DMS153 (cell line): ENCODE measurements around the gene TTC3.
"Not testable (repeated sequence)": the region's sequence is repeated elsewhere in the genome, so short reads cannot be mapped to it uniquely, and the experiment has no call there.

Experiments
- DNase-seq: peaks from one replicate; lab custom pipeline; 2025; lab: John Stamatoyannopoulos, UW

The TTC3 gene

DNA sequence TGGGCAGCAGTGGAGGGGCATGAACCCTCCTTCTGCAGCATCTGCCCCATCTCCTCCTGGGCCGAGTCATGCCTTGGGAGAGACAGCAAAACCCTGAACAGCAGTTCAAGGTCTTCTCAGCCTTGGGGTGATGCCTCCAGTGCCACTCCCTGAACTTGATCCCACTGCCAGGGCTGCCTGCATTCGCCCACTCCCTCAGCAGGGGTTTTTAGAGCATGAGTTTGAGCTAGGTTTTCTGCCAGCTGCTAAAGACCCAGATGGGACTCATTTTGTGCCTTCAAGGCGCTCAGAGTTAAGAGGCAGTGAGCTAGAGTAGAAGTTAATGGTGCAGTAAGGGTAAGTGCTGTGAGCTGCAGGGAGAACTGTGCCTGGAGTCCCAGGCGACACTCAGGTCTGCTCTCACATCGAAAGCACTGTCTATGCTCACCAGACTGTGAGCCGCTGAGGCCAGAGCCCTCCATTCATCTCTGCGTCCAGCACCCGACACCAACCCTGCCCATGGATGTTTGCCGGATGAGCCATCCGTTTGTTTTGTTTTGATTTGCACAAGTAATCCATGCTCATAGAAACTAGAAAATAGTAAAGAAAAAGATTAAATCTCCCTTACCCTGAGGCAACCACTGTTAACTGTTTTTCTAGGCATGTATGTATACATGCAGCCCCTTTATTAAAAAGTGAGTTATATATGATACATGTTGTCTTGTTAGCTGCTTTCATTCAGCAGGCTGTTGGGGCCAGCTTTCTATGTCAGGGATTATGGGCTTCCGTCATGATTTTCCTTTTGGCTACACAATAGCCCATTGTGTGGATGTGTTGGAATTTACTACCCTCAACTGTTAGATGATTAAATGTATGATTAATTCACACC is 126.2 kb downstream of the TTC3 start:
- DNase-seq, result no peak

DNA sequence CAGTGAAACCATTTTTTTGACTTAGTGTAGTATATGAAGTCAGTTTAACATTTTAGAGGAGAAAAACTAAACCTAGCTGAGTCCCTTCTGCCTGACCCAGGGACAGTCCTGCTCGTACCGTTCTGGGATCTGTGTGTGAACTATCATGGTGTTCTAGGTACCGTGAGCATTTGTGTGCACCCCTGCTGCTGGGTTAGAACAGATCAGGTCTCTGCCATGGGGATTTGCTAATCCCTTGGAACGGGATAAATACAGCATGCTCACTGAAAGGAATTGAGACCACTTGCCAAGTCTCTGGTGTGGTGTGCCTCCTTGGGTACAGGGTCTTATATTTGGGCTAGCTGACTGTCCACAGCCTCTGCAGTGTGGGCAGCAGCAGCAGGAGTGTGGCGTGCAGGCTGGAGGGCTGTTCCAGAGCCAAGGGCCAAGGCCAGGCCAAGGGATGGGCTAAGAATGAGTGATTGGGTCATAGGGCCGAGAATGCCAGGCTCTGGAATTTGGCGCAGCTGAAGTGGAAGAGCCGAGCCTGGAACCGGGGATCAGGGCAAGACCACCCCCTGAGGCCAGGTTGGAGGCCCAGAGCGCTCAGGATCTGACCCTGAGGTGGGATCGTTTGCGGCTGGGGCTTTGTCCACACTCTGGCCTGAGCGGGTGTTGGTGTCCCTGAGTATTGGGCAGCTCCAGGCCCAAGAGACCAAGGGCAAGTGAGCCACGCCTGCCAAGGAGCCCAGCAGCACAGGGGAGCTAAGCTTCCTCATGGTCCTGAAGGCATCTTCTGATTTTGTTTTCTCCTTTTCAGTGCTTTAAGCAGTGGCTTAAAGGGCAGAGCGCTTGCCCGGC is 127.8 kb downstream of the TTC3 start:
- no peak for DNase-seq

DNA sequence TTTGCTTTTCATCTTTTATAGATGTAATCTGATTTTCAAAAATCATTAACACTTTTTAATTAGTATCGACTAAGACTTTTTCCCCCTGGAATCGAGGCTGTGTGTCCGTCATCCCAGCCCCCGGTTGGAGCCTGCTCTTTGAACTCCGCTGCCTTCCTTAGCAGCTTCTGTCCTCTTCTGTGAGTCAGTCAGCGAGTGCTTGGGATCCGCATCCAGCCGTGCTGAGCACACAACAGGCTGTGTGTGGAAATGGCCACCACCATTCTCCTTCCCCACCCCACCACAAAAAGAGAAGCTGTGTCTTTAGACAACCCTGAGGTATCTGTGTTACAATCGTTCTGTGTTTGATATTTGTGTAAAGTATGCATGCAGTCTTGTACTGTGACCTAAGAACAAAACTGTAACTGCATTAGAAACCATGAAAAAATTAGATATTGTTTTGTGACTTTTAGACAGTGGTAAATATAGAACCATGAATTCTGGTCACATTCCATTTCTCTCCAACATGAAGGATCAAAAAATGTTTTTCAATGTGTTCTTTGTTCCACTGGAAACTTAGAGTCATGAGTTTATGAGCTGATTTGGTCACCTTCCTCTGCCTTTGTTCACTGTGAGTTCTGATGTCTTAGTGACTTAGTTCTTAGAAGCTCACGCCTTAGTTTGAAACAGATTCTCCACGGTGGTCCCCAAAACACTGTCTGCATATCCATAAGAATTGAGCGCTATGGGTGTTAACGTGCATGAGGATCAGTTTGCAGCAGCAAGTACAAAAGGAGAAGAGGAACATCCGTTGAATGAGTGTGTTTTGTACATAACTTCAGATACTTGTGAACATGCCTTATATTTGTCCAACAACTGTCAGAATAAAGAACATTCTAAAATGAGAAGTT is 129.4 kb downstream of the TTC3 start:
- no peak for DNase-seq

GRCh38 chr21:37204580-37204979 is 131.5 kb downstream of the TTC3 start:
- no peak for DNase-seq

- DNase-seq, result no peak
Measured at GRCh38 chr21:37206496-37206895, 133.4 kb downstream of the TTC3 start.

DNA sequence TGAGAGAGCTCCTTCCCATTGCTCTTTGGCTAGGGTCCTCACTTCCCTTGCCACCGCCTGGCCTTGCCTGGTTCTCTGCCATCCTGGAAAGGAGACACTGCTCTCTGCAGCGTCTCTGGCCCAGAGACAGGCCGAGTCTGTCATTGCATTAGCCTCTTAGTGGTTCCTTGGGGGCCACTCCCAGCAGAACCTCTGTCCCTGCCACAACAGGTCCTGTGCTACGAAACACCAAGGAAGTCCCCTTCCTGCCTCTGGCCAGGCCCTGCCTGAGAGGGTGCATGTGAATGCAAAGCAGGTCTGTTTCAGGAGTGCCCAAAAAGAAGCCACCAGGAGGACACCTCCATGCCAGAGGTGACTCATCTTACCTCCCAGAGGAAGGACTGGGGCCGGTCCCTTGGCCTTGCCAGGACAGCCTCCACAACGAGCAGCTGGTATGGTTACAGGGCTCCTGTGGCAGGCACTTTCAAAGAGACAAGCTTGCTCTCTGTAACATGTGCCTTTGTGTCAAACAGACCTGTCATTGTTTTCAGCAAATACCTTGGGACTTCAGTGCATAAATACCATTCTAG is 134.5 kb downstream of the TTC3 start:
- no peak for DNase-seq

DNA sequence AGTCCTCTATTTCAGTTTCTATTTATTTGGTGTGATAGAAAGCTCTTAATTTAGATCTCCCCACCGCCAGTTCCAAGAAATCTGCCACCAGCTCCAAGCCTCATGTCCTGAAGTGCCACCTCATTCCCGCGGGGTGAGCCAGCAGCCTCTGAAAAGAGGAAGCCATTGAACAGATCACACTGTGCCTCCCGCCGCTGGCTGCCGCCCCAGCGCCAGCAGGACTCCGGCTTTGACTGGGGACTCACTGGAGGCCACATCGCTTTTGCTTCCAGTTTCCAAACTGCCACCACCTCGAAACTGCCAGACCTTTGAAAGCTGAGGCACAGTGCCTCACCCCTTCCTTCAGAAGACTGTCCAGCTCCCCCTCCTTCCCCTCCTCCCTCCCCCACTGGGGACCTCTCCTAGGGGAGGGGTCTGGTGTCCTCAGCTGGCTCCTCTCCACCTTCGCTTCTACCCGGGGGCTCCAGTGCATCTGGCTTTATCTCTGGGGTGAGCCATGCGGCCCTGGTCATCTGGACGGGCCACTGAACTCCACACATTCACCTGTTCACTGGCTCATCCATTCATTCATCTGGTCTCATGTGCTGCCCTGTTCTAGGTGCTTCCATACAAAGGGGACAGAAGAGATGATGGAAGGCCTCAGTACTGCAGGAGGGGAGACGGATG is 135.1 kb downstream of the TTC3 start:
- no peak for DNase-seq

DNA sequence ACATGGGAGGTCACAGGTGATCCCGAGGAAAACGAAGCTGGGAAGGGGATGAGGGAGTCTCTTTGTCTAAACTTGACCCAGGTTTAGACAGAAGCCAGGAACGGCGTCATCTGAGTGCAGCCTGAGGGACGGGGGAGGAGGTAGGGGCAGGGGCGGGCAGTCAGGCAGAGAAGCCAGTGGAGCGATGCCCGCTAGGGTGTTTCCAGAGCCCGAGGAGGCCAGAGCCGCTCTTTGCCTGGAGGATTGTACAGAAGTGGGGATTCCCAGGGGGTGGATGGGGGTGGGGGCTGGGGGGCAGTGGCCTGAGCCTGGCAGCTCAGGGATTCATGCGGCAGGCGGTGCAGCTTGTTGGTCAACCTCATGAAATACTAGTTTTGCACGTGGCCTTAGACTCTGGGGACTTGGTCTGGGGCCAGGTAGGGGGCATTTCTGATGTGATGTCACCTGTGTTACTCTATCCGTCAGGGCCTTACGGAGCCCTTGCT is 135.7 kb downstream of the TTC3 start:
- no peak for DNase-seq

- DNase-seq, result no peak
Measured at GRCh38 chr21:37210130-37210529, 137.1 kb downstream of the TTC3 start.

DNA sequence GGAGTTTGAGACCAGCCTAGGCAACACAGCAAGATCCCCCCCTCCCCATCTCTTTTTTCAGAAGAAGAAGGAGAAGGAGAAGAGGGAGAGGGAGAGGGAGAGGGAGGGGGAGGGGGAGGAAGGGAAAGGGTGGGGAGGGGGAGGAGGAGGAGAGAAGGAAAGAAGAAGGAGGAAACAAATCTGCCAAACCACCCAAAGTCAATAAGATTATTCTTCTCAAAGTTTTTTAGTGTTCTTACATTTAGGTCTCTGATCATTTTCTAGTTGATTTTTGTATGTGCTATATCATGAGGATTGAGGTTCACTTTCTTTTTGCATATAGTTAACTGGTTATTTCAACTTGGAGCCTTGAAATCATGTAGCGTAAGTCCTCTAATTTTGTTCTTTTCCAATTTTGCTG is 137.7 kb downstream of the TTC3 start:
- no peak for DNase-seq

GRCh38 chr21:37214952-37215351 is 141.9 kb downstream of the TTC3 start:
- no peak for DNase-seq

GRCh38 chr21:37219761-37220432 is 146.8 kb downstream of the TTC3 start:
- DNase-seq, result peak; percentile 61

DNA sequence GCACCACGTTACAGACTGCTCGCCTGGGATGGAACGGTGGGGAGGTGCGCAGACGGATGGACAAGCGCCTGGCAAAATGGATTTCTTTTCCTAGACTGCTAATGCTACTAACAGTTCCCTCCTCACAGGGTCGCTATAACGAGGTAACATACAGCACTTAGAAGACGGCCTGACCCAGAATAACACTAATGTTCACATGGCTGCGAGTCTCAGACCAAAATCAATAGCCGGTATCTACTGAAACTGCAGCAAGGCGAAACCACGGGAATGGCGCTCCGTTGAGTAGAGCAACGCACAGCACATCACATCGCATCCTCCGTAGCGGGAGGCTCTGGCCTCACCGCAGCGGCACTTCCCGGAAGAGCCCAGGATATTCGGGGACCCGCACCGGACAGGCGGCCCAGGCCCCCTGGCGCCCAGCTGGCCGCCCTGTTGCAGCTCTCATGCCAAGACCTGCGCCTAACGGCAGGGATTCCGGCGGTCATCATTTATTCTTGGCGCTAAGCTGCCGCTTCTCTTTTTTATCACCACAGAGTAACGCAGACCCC is 147.5 kb downstream of the TTC3 start:
- peak; percentile 61 for DNase-seq

GRCh38 chr21:37220981-37221664 is 148.1 kb downstream of the TTC3 start:
- peak; percentile 92 for DNase-seq

GRCh38 chr21:37222248-37222647 is 149.2 kb downstream of the TTC3 start:
- not testable (repeated sequence) for DNase-seq

DNA sequence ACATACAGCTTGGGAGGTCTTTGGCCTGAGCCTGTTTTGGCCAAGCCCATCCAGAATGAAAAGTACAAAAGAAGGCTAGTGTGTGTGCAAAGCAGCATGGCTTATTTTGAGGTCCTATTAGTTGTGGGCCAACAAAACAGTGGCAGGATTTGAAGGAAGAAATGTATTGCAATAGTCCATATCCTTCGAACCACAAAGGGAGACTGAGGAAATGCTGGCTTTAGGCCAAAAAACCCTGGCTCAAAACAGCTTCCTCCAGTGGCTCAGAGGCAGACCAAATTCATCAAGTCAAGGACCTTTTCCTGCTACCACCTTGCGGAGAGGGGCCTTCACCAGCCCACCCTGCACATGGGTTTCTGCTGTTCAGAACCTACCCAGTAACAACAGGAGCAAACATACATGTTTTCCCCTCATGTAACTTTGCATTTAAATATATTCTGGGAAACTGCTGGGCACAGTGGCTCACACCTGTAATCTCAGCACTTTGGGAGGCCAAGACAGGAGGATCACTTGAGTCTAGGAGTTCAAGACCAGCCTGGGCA is 150.8 kb downstream of the TTC3 start:
- no peak for DNase-seq

GRCh38 chr21:37224861-37225839 is 152.1 kb downstream of the TTC3 start:
- DNase-seq, result no peak
